ENCODE results near the gene LRIT1. TPM values are rescaled to one million over a fixed set of nuclear protein-coding genes. Genes with fewer than 3 reads are reported as not detected.

Gene LRIT1
- total RNA-seq, 3 donors from 2014 or later (not counting 1 experiment from before 2014, with no cell fraction given): not detected

DNA sequence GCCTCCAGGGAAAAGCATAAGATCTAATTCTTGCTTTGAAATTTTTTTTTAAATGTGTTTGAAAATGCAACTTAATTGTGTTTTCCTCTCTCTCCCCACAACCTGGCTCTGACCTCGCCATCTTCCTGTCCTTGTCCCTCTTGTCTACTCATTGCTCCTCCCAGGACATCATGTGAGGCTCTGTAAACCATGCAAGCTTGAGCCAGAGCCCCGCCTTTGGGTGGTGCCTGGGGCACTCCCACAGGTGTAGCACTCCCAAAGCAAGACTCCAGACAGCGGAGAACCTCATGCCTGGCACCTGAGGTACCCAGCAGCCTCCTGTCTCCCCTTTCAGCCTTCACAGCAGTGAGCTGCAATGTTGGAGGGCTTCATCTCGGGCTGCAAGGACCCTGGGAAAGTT lies 56.8 kb downstream of the LRIT1 start:
- no peak for TF ChIP-seq CTCF (IDR thresholded peaks at IDR 0.05)
- Histone ChIP-seq H3K9me3 (ENCODE audit: control insufficient read depth, insufficient read depth, low read length) (no peaks in the 10 kb centered on the region), H3K36me3 (ENCODE audit: control insufficient read depth, insufficient read depth, low read length) (no peaks in the 10 kb centered on the region), H3K4me1 (ENCODE audit: control insufficient read depth, insufficient read depth, low read length) (peaks cover 50% of the 10 kb centered on the region), H3K27ac (ENCODE audit: low read length) (no peak overlapping the region), H3K27me3 (ENCODE audit: control insufficient read depth, insufficient read depth, low read length) (no peaks in the 10 kb centered on the region), H3K4me3 (ENCODE audit: low read length) (no peak overlapping the region)
- DNase-seq (no peak), ATAC-seq (no peak)
- H3K9me3 Mint-ChIP-seq: no peaks in the 10 kb centered on the region
- H3K36me3 Mint-ChIP-seq: no peaks in the 10 kb centered on the region
- H3K4me3 Mint-ChIP-seq: no peak overlapping the region
- intact Hi-C loops (cut with micrococcal nuclease): no loop called here
- WGBS (ENCODE audit: insufficient coverage): 73% methylated on average over 4 of the region's 4 CpGs
- peaks cover 6 to 11% of the 10 kb centered on the region in 2 donors for H3K4me1 Mint-ChIP-seq
- no peak overlapping the region for H3K27ac Mint-ChIP-seq
- H3K27me3 Mint-ChIP-seq (ENCODE audit: low read depth in 2 of 2): no peaks in the 10 kb centered on the region

DNA sequence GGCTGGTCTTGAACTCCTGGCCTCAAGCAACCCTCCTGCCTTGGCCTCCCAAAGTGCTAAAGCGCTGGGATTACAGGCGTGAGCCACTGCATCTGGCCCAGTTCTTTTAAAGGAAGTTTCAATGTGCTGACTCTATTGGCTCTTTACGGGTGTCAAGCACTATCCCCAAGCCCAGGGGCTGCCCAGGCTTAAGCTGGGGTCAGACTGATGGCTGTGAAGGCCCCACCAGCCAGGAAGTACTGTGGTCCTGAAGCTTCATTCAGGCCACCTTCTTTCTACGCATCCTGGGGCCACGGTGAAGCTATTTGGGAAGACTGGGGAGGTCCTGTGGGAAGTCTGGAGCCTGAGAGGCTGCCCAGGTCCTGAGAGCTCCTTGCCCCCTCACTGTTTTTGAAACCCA lies 59.7 kb downstream of the LRIT1 start:
- Mint-ChIP-seq H3K27me3 (ENCODE audit: low read depth in 2 of 2) (no peaks in the 10 kb centered on the region), H3K27ac (no peak overlapping the region), H3K9me3 (no peaks in the 10 kb centered on the region), H3K4me3 (no peak overlapping the region), H3K36me3 (no peaks in the 10 kb centered on the region), H3K4me1 (peaks cover 7 to 10% of the 10 kb centered on the region in 2 donors)
- no peak for DNase-seq
- no peaks in the 10 kb centered on the region for H3K27me3 ChIP-seq (ENCODE audit: control insufficient read depth, insufficient read depth, low read length)
- H3K36me3 ChIP-seq (ENCODE audit: control insufficient read depth, insufficient read depth, low read length): no peaks in the 10 kb centered on the region
- no peak overlapping the region for H3K4me3 ChIP-seq (ENCODE audit: low read length)
- no peak for ATAC-seq
- WGBS (ENCODE audit: insufficient coverage): 82% methylated on average over 5 of the region's 5 CpGs
- intact Hi-C loops (cut with micrococcal nuclease): no loop called here
- TF ChIP-seq CTCF (IDR thresholded peaks at IDR 0.05): no peak
- peaks cover 50% of the 10 kb centered on the region for H3K4me1 ChIP-seq (ENCODE audit: control insufficient read depth, insufficient read depth, low read length)
- no peak overlapping the region for H3K27ac ChIP-seq (ENCODE audit: low read length)
- H3K9me3 ChIP-seq (ENCODE audit: control insufficient read depth, insufficient read depth, low read length): no peaks in the 10 kb centered on the region

Other genes starting within 250 kb of the LRIT1 start
- 10 to 100 TPM; 84.3 to 89.3 (median 87.9) TPM for gene GHITM, start 102.0 kb downstream of the LRIT1 start, total RNA-seq
- gene GPR15LG, start 67.7 kb downstream of the LRIT1 start, total RNA-seq: not detected
- gene CDHR1, start 47.0 kb downstream of the LRIT1 start, total RNA-seq: 1 to 10 TPM; 4.0 to 9.5 (median 6.5) TPM
- not detected for gene LRIT2, start 16.0 kb downstream of the LRIT1 start, total RNA-seq
- not detected for gene RGR, start 3.5 kb upstream of the LRIT1 start, total RNA-seq
- gene CCSER2, start 87.0 kb upstream of the LRIT1 start, total RNA-seq: 100 to 1,000 TPM; 125 to 158 (median 146) TPM